HG02884 (cell line): Measurements from ENCODE around the gene MON1B.
"Not testable (repeated sequence)": the region's sequence is repeated elsewhere in the genome, so short reads cannot be mapped to it uniquely, and the experiment has no call there.

Experiments
- ATAC-seq: cut with Tn5 transposase; IDR thresholded peaks from one replicate; pipeline ENCODE4 v1.9.1; 2021; ENCODE audit warnings: mild to moderate bottlenecking, moderate library complexity; ENCODE audit not compliant: unreplicated experiment

Gene MON1B

DNA sequence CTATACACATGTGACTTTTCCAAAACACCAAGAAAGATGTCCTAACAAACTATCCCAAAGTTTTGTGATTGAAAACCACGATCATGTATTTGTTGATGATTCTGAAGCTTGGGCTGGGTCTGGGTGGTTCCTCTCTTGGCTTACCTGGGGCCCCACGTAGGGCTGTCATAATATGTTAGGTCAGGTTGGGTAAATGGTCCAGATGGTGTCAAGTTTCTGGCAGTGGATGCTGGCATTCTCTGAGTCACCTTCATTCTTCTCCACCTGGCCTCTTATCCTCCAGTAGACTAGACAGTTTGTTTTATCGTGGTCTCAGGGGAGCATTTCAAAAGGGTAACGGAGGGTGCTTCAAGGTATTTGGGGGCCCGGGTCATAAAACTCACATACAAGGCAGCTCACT, 47.6 kb downstream of the MON1B start:
- no peak for ATAC-seq

DNA sequence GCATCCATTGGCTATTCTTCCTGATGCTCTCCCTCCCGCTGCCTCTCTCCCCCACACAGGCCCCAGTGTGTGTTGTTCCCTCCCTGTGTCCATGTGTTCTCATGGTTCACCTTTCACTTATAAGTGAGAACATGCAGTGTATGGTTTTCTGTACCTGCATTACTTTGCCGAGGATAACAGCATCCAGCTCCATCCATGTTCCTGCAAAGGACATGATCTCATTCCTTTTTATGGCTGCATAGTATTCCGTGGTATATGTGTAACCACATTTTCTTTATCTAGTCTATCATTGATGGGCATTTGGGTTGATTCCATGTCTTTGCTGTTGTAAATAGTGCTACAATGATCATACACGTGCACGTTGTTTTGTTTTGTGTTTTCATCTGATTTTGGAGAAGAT, 51.5 kb downstream of the MON1B start:
- ATAC-seq: not testable (repeated sequence)

DNA sequence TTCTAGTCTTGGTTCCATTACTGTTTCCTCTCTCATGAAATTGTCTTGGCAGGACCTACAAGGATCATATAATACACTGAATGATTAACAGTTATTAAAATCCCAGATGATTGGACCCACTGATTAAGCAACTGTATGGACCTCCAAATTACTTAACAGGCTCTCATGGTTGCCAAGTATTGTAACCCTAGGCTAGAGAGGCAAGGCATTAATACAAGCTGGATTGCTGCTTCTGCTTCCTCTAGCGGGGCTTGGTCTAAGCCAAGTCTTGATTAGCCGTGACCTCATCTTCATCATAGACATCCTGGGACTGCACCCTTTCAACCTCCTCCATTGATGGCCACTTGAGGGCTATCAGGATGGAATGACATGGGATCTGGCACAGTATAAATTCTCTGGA, 55.2 kb downstream of the MON1B start:
- no peak for ATAC-seq

DNA sequence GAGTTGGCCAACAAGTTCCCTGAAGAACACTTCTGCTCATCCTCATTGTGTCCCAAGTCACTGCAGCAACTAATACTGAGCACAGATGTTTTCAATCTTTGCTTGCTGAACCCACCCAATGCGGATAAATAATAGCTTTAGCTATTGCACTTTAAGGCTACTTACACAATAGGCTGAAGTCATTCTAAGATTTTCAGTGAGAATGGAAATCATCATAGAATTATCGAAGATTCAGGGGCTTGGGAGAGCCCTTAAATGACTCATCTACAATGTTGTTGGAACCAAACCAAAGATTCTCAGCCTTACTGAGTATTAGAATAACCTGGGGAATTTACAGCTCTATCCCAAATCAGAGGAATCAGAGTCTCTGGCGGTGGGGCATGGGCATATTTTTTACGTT, 59.4 kb downstream of the MON1B start:
- no peak for ATAC-seq
